Activated T-cell treated with anti-CD3 and anti-CD28 coated beads for 48 hours (primary cell): ENCODE measurements around the gene DZIP1L.

Source experiments
- DNase-seq: peaks from one replicate; pipeline ENCODE4 v3.0.0-alpha.2; 2020; ENCODE audit warnings: low read depth

The DZIP1L gene

DNA sequence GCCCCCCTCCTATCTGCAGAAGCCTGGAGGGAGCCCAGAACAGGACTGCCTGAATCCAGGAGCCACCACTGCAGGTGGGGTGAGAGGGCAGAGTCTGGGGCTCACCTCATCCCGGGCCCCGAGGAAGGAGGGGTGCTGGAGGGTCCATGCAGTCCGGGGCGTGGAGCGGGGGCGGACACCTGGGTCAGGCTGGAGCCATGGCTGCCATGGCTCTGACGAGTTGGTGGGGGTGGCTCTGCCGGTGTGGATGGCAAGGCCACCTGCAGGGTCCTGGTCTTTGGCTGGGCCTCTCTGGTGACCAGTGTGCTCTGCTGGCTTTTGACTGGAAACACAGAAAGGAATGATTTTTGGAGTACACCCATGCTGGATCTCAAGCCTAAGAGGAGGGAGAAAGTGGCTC is 47.4 kb downstream of the DZIP1L start:
- no peak for DNase-seq

DNA sequence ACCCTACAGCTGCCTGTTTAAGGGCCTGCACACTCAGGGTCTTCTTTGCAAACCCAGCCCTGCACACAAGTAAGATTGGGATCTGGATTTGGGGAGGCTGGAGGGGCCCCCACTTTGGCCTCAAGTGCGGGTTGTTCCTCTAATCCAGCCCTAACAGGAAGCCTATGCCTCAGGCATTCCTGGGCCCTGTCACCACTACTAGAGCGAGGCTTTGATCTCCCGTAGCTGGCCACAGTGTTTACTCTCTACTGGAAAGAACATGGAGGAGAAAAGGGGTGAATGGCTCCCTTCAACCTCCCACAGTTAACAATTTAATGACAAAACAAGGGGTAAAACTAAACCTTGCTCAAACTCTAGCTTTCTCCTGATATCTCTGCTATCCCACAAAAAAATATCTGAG is 48.4 kb downstream of the DZIP1L start:
- DNase-seq: no peak

DNA sequence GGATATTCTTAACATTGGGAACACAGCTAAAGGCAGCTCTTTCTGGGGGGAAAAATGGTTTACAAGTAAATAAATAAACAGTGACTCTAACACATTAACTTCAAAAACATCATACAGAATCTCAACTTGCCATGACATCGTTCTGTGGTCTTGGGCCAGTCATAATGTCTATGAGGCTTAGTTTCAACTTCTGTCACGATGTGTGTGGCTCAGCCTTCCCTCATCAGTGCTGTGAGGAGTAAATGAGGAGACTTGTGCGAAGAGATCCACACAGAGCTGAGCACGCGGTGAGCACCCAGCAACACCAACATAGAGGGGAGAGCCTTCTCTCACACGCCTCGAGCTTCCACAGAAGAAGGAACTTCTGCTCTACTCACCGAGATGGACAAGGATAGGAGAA is 49.0 kb downstream of the DZIP1L start:
- DNase-seq: peak; percentile 41

DNA sequence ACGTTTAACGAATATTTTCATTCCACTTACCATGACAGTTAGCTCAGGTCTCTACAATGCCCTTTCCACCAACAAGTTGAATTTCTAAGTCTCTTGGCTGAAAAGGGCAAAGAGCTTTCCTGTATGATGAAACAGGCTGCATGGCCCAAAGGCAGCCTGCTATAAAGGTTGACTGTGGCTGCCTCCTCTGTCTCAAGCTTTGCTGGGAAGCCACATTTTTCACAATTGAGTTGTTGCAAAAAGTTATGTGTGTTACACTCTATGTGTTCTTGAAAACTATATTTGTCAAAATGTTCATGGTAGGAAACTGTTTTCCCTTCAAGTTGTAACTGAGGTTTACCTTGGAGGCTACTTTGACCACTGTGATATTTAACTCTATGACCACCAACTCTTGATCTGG is 49.5 kb downstream of the DZIP1L start:
- DNase-seq: no peak

DNA sequence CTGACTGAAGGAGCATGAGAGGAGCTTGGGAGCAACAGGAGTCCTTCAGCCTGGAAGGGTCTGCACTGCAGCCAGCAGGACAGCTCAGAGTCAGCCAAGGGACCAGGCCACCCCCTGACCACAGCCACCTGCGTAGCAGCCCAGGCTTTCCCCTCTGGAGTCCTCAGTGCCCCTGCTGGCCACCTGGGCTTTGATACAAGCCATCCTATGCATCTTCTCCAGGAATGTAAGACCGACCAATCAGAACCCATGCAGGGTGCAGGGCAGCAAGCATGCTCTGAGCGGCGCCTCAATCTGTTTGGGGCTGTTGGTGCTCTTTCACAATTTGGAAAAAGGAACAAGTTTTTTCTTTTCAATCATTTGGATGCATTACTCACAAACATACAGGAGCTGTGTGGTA is 52.0 kb downstream of the DZIP1L start:
- DNase-seq: no peak

DNA sequence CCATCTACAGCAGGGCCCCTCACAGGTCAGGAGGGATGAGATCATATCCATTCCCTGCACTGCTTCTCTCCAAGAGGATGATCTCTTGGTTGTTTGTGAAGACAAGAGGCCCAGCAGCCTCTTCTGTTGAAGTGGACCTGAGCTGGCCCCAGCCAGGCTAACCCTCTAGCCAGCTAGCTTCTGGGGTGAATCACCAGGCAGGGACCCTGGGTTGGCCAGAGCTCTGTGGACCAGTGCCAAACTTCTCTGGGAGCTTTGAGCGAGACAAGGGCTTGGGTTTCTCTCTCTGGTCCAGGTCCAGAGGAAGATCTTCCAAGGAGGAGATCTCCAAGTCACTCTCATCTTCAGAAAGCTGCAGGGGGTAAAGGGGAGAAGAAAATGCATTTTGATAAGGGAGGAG is 52.8 kb downstream of the DZIP1L start:
- DNase-seq: no peak

DNA sequence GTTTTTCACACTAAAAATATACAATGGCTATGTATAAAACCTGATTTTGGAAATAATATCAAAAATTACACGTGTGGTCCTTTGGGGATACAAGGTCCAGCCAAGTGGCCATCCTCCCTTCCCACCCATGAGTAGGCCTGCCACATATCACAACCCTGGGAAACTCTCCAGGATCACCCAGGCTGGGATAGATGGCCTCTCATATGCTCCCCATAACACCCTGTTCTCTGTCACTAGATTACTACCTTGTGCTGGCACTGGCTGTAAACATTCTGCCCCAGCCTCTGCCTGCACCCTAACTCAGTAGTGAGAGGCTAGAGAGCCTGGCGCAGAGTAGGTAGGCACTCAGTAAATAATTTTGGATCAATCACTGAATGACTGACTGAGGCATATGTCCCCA is 53.4 kb downstream of the DZIP1L start:
- DNase-seq: no peak

DNA sequence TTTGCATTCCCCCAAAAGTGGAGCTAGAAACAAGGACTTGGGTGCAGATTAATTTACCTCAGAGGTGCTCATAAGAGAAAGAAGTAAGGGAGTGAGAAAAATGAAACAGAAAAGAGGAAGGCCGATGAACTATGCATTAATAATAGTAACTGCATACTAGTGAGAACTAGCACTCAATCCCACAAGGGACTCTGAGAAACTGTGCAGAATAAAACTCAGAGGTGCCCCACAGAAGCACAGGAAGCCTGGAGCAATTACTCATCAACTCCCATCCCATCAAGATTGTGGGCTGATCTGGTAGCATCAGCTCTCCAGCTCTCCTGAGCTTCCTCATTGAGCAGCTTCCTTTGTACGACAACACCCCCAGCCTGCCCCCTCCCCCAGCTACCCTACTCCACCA is 54.6 kb downstream of the DZIP1L start:
- no peak for DNase-seq

DNA sequence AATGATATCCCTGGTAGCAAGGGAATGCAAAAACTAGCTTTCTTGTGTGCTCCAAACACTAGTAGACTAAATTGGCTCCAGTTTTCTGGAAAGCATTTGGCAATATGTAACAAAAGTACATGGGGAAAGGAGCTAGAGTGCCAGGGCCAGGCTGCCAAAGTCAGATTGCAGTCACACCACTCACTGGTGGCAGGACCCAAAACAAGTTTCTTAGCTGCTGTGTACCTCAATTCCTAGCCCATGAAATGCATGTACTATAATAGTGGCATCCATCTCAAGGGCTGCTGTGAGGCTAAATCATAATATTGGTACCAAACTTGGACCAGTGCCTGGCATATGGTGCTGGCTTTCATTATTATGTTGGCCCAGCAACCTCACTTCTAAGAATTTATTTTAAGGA is 56.1 kb downstream of the DZIP1L start:
- no peak for DNase-seq

DNA sequence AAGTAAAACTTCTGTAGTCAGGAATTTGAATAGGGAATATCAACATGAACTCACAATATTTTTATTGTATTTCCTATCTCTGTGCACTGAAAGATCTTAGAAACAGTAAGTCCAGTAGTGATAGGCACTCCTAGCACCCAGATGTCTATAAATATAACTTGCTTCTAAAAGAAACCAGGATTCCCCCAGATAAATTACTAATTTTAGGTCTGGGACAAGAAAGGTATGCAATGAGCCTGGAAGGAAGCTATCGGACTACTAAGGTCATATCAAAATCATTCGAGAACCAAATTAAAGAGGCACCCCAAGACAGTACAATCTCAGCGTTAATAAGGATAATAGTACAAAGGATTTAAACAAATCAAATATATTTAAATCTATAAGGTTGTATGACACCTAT is 58.0 kb downstream of the DZIP1L start:
- no peak for DNase-seq

DNA sequence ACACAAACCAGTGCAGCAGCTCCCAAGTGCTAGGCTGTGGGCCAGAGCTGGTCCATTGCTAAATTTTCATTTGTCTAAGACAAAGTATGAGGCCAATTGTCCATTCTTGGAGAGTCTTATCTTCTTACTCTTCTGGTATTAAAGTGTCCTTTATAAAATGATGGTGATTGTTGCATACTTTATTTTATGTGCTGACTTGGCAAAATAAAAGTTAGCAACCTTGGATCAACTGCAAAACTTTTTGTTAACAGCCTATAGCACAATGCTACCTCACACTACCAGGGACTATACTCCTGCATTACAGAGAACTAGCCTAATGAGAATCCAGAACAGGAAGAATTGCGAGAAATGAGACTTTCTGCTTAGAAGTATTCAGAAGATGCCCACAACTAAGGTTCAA is 61.4 kb downstream of the DZIP1L start:
- no peak for DNase-seq

DNA sequence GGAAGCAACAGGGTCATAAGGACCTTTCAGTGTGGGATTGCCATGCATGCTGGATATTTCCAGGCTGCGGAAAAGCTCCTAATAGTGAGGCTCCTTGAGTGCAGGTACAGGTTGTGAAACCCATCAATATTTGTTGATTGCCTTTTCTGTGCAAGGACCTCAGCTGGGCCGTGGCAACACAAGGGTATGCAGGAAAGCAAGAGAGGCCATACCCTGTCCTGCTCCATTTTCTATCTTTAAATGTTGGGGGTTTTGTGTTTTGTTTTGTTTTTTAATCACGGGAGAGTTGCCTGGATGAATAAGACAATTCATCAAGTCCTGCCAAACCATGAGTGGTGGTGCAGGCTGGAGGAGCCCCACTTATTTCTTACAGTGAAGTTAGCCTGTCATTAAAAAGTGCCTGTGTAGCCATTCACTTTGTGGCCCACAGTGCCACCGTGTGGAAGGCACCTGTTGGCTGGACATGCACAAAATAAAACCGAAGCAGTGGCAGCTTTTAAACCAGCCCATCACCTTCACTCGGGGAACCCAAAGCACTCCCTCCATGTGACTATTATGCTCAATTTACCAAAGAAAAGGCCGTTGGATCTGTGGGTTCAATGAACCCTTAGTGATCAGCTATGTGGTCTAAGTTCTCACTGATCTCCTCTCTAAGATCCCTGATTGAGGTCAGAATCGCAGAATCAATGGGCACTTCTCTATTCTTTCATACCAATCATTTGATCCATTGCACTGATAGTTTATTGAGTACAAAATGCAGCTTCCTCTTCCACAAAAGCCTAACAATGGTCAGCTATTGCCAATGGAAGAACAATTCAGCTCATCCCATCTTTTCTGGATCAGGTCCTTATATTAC is 63.2 kb downstream of the DZIP1L start:
- DNase-seq: peak; percentile 22

DNA sequence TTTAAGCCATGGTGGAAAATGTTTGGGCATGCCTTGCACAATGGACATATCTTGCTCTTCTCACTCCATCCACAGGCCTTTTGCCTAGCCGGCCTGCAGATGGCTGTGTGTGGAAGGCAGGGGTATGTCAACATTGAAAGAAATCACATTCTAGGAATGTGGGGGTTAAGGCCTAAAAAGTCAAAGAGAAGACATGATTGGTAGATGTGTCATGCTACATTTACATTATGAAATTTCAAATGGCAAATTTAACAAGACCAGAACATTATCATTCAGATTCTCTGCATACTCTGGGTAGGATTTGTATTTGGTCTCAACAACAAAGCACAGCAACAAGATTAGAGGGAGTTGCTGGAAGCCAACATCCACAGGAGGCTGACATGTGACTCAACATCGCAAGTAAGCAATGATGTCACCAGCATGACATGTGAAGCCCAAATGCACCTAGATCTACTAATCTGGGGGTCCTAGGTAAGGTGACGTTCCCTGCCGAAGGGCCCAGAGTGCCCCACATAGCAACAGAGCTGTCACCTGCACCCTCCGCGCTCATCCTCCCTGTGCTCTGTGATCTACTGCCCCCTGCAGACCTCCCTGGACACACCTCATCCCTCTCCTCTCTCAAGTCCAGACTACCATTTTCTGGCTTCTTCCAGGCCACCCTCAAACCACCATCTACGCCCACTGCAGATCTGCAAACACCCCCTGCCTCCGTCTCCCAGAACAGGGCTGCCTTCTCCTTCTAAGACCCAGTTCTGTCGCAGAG is 66.1 kb downstream of the DZIP1L start:
- no peak for DNase-seq

DNA sequence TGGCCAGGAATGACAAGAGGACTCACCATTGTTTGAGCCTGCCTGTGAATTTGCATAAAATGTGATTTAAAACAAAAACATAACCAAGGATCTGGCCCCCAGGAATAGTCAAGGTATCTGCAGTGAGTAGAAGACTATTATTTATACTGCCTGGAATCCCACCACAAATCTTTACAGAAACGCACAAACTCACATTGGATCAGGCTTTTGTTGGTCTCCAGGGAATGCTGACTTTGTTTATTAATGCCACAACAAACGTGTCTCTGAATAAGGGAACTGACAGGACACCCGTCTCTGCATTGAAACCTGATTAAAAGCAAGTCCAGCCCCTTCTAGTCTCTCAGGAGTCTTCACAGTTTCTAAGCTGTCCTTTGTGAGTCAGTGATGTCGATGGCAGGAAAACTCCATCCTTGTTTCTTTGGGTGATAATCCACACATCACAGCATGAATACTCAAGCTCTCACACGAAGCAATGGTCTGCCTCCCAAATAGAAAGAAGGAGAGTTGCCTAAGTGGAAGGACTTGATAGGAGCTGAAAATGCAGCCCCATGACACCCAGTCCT is 67.7 kb downstream of the DZIP1L start:
- no peak for DNase-seq

DNA sequence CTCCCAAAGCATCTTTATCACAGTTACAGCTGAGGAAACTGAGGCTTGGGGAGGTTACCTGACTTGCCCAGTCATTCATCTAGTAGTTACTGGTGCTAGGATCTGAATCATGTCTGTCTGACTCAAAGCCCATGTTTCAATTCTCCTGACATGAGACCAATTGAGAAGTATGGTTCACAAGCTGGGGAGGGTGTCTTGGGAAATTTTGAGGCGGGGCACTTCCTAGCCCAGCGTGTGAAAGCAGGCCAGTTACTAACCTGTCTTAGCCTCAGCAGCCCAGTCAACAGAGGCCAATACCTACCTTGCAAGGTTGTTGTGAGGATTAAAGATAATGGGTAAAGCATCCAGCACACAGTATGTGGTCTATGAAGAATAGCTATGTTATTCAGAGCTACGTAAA is 68.5 kb downstream of the DZIP1L start:
- DNase-seq: no peak

DNA sequence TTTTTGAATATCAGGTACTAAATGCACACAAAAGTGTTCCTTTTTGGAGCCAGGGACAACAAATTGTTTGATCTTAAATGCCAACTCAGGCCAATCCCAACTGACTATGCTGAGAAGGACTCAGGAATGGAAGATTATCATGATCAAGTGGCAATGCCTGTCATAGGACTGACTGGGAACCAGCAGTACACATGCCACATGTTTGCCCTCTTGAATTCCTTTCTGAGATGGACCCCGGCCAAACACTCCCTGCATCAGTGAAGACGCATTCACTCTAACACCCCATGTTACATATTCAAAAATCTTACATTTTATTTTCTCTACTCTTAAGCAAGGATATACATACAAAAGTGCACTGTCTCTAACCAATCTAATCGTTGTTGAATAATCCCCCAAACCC is 69.3 kb downstream of the DZIP1L start:
- no peak for DNase-seq

DNA sequence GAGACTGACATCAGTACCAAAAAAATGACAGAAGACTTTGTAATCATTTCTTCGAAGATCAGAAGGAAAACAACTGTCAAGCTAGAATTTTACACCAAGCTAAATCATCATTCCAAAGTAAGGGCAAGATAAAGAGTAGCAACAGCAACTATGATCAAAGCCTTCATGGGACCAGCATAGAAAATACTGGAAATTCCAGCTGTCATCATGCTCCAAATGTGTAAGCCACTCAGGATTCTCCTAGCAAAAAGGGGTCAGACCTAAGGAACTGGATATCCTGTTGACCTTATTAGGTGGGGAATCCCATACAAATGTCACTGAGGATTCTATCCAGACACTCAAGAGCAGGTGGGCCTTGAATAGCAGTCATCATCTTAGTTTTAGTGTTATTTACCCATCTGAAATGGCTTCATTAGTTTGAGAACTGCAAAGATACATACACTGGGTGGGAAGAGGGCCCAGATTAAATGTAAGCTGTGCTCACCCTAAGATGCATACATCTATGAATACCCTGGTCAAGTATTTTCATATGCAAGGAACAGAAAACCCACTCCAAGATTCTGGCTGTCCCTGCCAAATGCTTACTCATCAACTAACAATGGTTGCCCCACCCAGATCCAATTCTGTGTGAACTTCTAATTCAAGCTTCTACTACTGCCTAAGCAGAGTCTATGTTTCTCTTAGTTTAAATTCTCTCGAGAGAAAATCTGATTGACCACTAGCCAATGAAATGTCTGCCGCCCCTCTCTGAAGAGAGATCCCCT is 72.0 kb downstream of the DZIP1L start:
- DNase-seq: no peak

DNA sequence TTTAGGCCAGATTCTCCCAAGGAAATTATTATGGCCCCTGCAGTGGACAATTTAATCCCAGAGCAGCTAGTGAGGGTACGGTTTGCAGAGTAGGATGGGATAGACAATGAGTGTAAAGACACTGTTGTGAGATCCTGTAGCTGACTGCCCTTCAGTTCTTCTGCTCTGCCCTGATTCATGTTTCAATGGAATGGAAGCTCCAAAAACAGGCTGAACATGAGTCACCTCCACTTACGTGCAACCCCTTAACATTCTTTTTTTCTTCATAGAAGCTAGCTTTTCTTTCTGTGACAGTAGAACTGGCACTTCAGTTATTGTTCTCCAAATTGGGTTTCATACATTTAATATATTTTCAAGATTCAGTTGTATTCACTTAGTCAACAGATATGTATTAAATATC is 73.4 kb downstream of the DZIP1L start:
- DNase-seq: no peak

DNA sequence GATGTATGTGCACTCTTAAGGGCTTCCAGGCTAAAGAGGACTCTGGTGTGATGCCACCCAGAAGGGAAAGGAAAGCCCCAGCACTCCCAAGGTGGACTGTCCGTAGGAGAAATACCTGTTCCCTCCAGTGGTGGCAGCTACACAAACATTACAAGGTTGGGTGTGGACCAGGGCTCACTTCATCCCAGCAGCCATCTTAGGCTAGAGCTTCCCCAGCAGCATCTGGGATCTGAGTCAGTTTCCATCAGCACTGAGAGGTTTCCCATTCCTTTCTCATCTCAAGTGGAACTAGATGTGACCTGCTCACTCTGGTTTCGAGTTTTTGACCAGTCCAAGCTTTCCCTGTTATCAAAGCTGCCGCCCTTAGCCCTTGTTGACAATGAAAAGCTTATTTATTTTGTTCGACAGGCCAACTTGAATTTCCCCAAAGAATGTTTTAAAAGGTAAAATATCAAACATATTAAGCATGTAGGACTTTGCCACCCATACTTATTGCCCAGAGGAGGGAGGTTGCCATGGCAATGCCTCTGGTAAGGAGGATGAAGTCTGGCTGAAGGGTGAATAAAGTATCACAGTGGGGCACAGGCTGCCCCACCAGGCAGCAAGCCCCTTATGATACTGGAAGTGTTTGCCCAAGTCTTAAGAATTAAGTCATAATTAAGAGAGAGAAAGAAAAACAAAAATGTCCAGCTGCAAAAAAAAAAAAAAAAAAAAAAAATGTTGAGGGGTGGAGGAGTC is 76.5 kb downstream of the DZIP1L start:
- no peak for DNase-seq

DNA sequence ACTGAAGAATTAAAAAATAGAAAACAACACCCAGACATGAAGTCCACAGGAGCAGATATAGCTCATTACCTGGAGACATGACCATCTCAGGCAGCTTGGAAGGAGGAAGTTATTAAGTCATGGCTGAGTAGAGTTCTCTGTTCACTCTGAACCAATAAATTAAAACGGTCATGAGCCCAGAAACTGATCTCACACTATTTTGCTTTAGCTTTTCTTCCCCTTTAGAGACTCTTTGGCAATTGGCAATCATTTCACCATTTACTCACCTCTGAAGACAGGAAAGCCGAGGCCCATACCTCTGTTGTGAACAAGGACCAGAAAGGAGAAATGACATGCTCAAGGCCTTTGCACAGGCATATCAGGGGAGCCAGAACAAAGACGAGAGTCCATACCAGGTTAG is 78.8 kb downstream of the DZIP1L start:
- no peak for DNase-seq

DNA sequence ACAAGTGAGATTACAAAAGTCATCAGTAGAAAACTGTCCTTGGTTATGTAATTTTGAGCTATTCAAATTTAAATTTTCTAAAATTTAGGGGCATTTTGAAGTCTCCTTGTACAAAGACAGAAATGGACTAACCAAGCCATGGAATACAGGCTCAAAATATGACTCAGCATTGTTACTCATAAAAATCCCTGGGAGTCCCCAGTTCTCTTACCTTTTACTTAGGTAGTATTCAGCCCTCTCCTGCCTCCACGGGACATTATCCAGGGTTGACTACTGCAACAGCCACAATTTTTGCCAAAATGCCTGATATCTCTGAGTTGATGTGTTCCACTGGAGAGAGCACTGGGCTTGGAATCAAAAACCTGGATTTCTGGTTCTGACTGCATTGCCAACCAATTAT is 80.5 kb downstream of the DZIP1L start:
- no peak for DNase-seq

DNA sequence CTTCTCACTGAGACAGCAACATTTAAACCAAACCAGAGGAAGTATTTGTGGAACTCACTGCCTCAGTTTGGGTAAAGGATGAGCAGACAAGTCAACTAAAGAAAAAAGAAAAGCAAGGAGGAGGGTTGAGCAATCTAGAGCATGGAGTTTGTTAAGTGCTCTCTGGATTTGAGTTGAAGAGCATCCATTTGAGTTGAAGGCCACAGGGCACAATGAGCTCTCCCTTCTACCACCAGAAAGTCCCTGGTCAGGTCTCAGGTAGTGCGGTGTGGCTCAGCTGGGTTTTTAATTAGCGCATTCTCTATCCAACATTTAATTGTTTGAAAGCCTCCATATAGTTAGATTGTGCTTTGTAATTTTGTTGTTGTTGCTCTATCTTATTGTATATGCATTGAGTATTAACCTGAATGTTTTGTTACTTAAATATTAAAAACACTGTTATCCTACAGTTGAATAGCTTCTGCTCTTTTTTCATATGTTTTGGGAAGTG is 82.2 kb downstream of the DZIP1L start:
- DNase-seq: no peak
